IMR-90 (cell line): ENCODE data around the gene TBC1D22A. TPM values are rescaled to one million over a fixed set of nuclear protein-coding genes. Genes with fewer than 3 reads are reported as not detected.

Source experiments
- ATAC-seq: fragments of 200-7000 bp; cut with Tn5 transposase; 2 replicates; pipeline ENCODE4 v1.9.1; 2020; ENCODE audit warnings: low read depth, mild to moderate bottlenecking, moderate library complexity
- BruUV-seq: library from RNA; stranded (reverse); fragments of 400-500 nt; replicated peaks from 2 replicates; lab custom pipeline; 2021; lab: Mats Ljungman, UMichigan
- CTCF ChIA-PET: fragments of 300-600 bp; formaldehyde crosslinking; extraction: SDS; loops from one replicate; lab custom pipeline; 2021; ENCODE audit warnings: antibody characterized with exemption; lab: Yijun Ruan, JAX
- POLR2A ChIA-PET: fragments of 300-600 bp; sonication (Branson Sonifier 250); formaldehyde crosslinking; loops from one replicate; lab custom pipeline; 2022; ENCODE audit warnings: antibody characterized with exemption; ENCODE audit not compliant: unreplicated experiment; lab: Charles Lee
- DNase-seq: peaks from one replicate; pipeline ENCODE4 v3.0.0; 2013
- H2AFZ ChIP-seq: replicated peaks from 2 replicates; pipeline ENCODE3; 2013; ENCODE audit warnings: low read length, mild to moderate bottlenecking; ENCODE audit not compliant: poor library complexity
- H2AK5ac ChIP-seq: 2 replicates; pipeline ENCODE4 v1.6.1; 2013; ENCODE audit warnings: low read depth, low read length, inconsistent platforms
- H2AK9ac ChIP-seq: replicated peaks from 2 replicates; pipeline ENCODE3; 2013; ENCODE audit warnings: mild to moderate bottlenecking, low read depth, low read length, moderate library complexity; ENCODE audit not compliant: poor library complexity
- H2BK120ac ChIP-seq: 2 replicates; pipeline ENCODE4 v1.6.1; 2013; ENCODE audit warnings: low read depth, low read length, inconsistent platforms
- H2BK15ac ChIP-seq: 3 replicates; pipeline ENCODE4 v1.6.1; 2013; ENCODE audit warnings: low read depth, low read length, inconsistent platforms
- H2BK20ac ChIP-seq: 2 replicates; pipeline ENCODE4 v1.6.1; 2013; ENCODE audit warnings: low read depth, mild to moderate bottlenecking, inconsistent platforms, low read length, moderate library complexity
- H2BK5ac ChIP-seq: 2 replicates; pipeline ENCODE4 v1.6.1; 2013; ENCODE audit warnings: mild to moderate bottlenecking, low read depth, low read length, inconsistent platforms; ENCODE audit not compliant: poor library complexity, severe bottlenecking
- H3K14ac ChIP-seq: replicated peaks from 2 replicates; pipeline ENCODE4 v1.6.1; 2013; ENCODE audit warnings: low read depth, low read length, inconsistent platforms
- H3K18ac ChIP-seq: 2 replicates; pipeline ENCODE4 v1.6.1; 2013; ENCODE audit warnings: low read depth, low read length, control low read depth
- H3K23ac ChIP-seq: 2 replicates; pipeline ENCODE4 v1.6.1; 2013; ENCODE audit warnings: low read depth, low read length, inconsistent platforms
- H3K27ac ChIP-seq: 2 replicates; pipeline ENCODE4 v1.5.1; 2013; ENCODE audit warnings: mild to moderate bottlenecking, control low read depth, low read length; ENCODE audit not compliant: insufficient read depth
- H3K27me3 ChIP-seq: 2 replicates; pipeline ENCODE4 v1.6.1; 2013; ENCODE audit warnings: low read length; ENCODE audit not compliant: control insufficient read depth, insufficient read depth
- H3K36me3 ChIP-seq: 2 replicates; pipeline ENCODE4 v1.6.1; 2013; ENCODE audit warnings: low read length, mixed read lengths; ENCODE audit not compliant: control insufficient read depth, insufficient read depth
- H3K4ac ChIP-seq: 2 replicates; pipeline ENCODE4 v1.6.1; 2013; ENCODE audit warnings: low read depth, low read length, inconsistent platforms
- H3K4me1 ChIP-seq: 2 replicates; pipeline ENCODE4 v1.6.1; 2013; ENCODE audit warnings: low read length, mixed read lengths; ENCODE audit not compliant: control insufficient read depth, insufficient read depth
- H3K4me2 ChIP-seq: 2 replicates; pipeline ENCODE4 v1.6.1; 2013; ENCODE audit warnings: low read depth, mild to moderate bottlenecking, control low read depth, low read length, moderate library complexity
- H3K4me3 ChIP-seq: 2 replicates; pipeline ENCODE4 v1.5.1; 2013; ENCODE audit warnings: low read depth, mild to moderate bottlenecking, control low read depth, low read length, moderate library complexity; ENCODE audit not compliant: insufficient read depth
- H3K56ac ChIP-seq: 2 replicates; pipeline ENCODE4 v1.6.1; 2013; ENCODE audit warnings: low read length, inconsistent platforms; ENCODE audit not compliant: insufficient read depth; ENCODE audit errors: extremely low read depth
- H3K79me1 ChIP-seq, 2 experiments: 2 replicates each; pipeline ENCODE4 v1.6.1; 2013; ENCODE audit warnings: low read length in 2 of 2, inconsistent platforms in 1 of 2, low read depth in 1 of 2
- H3K9ac ChIP-seq: 2 replicates; pipeline ENCODE4 v1.6.1; 2013; ENCODE audit warnings: low read depth, low read length, control low read depth
- H3K9me1 ChIP-seq: 2 replicates; pipeline ENCODE4 v1.6.1; 2013; ENCODE audit warnings: low read length, inconsistent platforms; ENCODE audit not compliant: insufficient read depth
- H3K9me3 ChIP-seq: 2 replicates; pipeline ENCODE4 v1.6.1; 2013; ENCODE audit warnings: low read length; ENCODE audit not compliant: control insufficient read depth, insufficient read depth
- H4K20me1 ChIP-seq: 2 replicates; pipeline ENCODE4 v1.6.1; 2013; ENCODE audit warnings: low read length, inconsistent platforms; ENCODE audit not compliant: insufficient read depth
- H4K5ac ChIP-seq: 2 replicates; pipeline ENCODE4 v1.6.1; 2013; ENCODE audit warnings: mild to moderate bottlenecking, low read depth, low read length, control low read depth
- H4K8ac ChIP-seq, 2 experiments: 2 replicates each; pipeline ENCODE4 v1.6.1; 2013; ENCODE audit warnings: low read depth in 2 of 2, low read length in 2 of 2, control low read depth in 1 of 2, inconsistent platforms in 1 of 2
- H4K91ac ChIP-seq: 2 replicates; pipeline ENCODE4 v1.6.1; 2013; ENCODE audit warnings: low read depth, low read length, inconsistent platforms; ENCODE audit not compliant: insufficient read depth
- CTCF ChIP-seq: conservative IDR thresholded peaks from 2 replicates; pipeline ENCODE4 v1.5.1; 2012; ENCODE audit warnings: mild to moderate bottlenecking, low read depth, low read length, improper control_type of control experiment
- MAFK ChIP-seq: IDR thresholded peaks from 2 replicates; pipeline ENCODE4 v1.6.1; 2012; ENCODE audit warnings: low read depth, low read length, improper control_type of control experiment
- WGBS, 2 experiments: methylation state at CpG; one replicate each; pipeline versions ENCODE4 v1.1.5 to v1.1.7; 2013; ENCODE audit warnings: missing lambda C conversion rate in 2 of 2; ENCODE audit not compliant: insufficient read length in 1 of 2; ENCODE audit errors: extremely low coverage in 2 of 2; 5-methylcytosine and 5-hydroxymethylcytosine counted together
- dilution Hi-C: fragments of 300-500 bp; cut with HindIII; formaldehyde crosslinking; loops from one replicate; pipeline ENCODE4 v1.14.3; 2018; ENCODE audit warnings: low sequenced_read_pairs; ENCODE audit not compliant: unreplicated experiment
- in situ Hi-C: fragments of 300-500 bp; cut with MboI; formaldehyde crosslinking; loops from 3 replicates; pipeline ENCODE4 v1.14.3; 2019; ENCODE audit warnings: low sequenced_read_pairs, inconsistent platforms, mixed read lengths
- intact Hi-C: fragments of 100-400 bp; cut with micrococcal nuclease; formaldehyde crosslinking; loops from 2 replicates; pipeline ENCODE4 v1.10.0; 2022
- polyA plus RNA-seq, 3 experiments: library from polyadenylated mRNA; depleted of rRNA; stranded (reverse); fragments of >200 nt; gene quantifications; 2 replicates each; pipeline ENCODE4 v1.2.3, GENCODE V29; 2012; ENCODE audit warnings: low replicate concordance in 1 of 3
- total RNA-seq: library from RNA; depleted of rRNA; stranded (reverse); fragments of >200 nt; gene quantifications from 2 replicates; pipeline ENCODE4 v1.2.3, GENCODE V29; 2012

Gene TBC1D22A
- total and polyA plus RNA-seq, 2 of the 4 experiments (the other 2 are of a cell fraction): 9.0 to 16.7 TPM

DNA sequence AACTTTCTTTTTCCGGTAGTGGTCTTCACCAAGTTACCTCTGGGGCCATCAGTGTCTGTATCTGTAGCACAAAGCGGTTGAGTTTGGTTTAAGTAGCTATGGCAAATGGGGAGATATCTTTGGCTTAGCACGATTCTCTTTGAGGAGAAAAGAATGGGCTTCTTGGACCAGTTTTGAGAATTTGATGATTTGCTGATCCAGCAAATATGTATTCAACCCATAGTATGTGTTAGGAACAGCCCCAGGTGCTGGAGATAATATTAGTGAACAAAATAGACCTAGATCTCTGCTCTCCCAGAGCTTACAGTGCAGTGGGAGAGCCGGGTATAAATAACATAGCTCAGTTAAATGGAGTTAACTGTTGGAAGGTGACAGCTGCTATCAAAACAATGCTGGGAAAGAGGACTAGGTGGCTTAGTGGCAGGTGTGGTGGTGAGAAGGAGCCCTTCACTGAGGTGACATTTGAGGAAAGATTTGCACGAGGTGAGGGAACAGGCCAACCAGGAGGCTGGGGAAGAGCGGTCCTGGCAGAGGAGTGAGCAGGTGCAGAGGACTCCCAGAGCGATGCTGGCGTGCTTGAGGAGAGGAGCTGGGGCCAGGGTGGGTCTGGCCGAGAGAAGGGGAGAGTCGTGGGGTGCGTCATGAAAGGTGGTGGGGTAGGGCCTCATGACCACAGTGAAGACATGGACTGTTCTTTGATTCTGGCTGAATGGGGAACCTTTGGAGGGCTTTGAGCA, 5.0 kb downstream of the TBC1D22A start:
- Histone ChIP-seq H3K9me1 (peaks cover 13% of the 10 kb centered on the region; the same call in 1 of the 2 replicates), H3K4ac (no peak overlapping the region), H3K14ac (no peak overlapping the region), H3K27ac (no peak overlapping the region), H2AFZ (no peak overlapping the region), H4K5ac (no peak overlapping the region), H2BK20ac (no peak overlapping the region), H3K4me2 (no peak overlapping the region), H2BK120ac (no peak overlapping the region), H3K4me1 (peaks cover 8% of the 10 kb centered on the region), H3K23ac (no peak overlapping the region), H3K9ac (no peak overlapping the region), H3K56ac (no peak overlapping the region), H2AK9ac (peak overlapping the region; percentile 66), H2AK5ac (no peak overlapping the region), H3K79me1 (peaks cover 30 to 71% of the 10 kb centered on the region in 2 experiments), H3K4me3 (no peak overlapping the region), H3K18ac (no peak overlapping the region), H3K9me3 (no peaks in the 10 kb centered on the region), H2BK15ac (no peak overlapping the region), H4K8ac (no peak overlapping the region), H3K36me3 (peaks cover 1% of the 10 kb centered on the region), H4K20me1 (peaks cover 23% of the 10 kb centered on the region), H3K27me3 (no peaks in the 10 kb centered on the region), H4K91ac (no peak overlapping the region), H2BK5ac (no peak overlapping the region)
- intact Hi-C loops: no loop called here
- ChIA-PET CTCF (no interaction called here), POLR2A (no interaction called here)
- no TSS peak for BruUV-seq
- in situ Hi-C loops: no loop called here
- TF ChIP-seq MAFK (peak; percentile 94), CTCF (no peak)
- 97% methylated on average over 5 of the region's 11 CpGs; no CpG with 5 or more reads in 1 of the 2 experiments for WGBS, 2 experiments
- no peak for ATAC-seq
- dilution Hi-C loops: no loop called here
- DNase-seq: no peak
